Measurements from ENCODE around the gene MYO19.

MYO19 gene

GRCh38 chr17:36507266-36507665 is 27.4 kb downstream of the MYO19 start:
- Mint-ChIP-seq H3K36me3 (ENCODE audit: low read depth) (peaks cover 29% of the 10 kb centered on the region), H3K4me3 (no peak overlapping the region), H3K27me3 (ENCODE audit: low read depth) (no peaks in the 10 kb centered on the region), H3K4me1 (no peaks in the 10 kb centered on the region), H3K9me3 (no peaks in the 10 kb centered on the region), H3K27ac (no peak overlapping the region)
- TF ChIP-seq CTCF (IDR thresholded peaks at IDR 0.05; ENCODE audit: unreplicated experiment in 3 of 3): no peak

- H3K4me1 Mint-ChIP-seq: no peaks in the 10 kb centered on the region
- H3K4me3 Mint-ChIP-seq: no peak overlapping the region
- H3K9me3 Mint-ChIP-seq: no peaks in the 10 kb centered on the region
- no peak for TF ChIP-seq CTCF (IDR thresholded peaks at IDR 0.05; ENCODE audit: unreplicated experiment in 3 of 3)
- peaks cover 31% of the 10 kb centered on the region for H3K36me3 Mint-ChIP-seq (ENCODE audit: low read depth)
- no peaks in the 10 kb centered on the region for H3K27me3 Mint-ChIP-seq (ENCODE audit: low read depth)
- no peak overlapping the region for H3K27ac Mint-ChIP-seq
Observed at GRCh38 chr17:36506831-36507230, 27.8 kb downstream of the MYO19 start.

- Mint-ChIP-seq H3K4me1 (no peaks in the 10 kb centered on the region), H3K4me3 (no peak overlapping the region), H3K36me3 (ENCODE audit: low read depth) (peaks cover 31% of the 10 kb centered on the region), H3K9me3 (no peaks in the 10 kb centered on the region), H3K27ac (no peak overlapping the region), H3K27me3 (ENCODE audit: low read depth) (no peaks in the 10 kb centered on the region)
- no peak for TF ChIP-seq CTCF (IDR thresholded peaks at IDR 0.05; ENCODE audit: unreplicated experiment in 3 of 3)
Observed at GRCh38 chr17:36506249-36506826, 28.3 kb downstream of the MYO19 start.

GRCh38 chr17:36505171-36505570 is 29.5 kb downstream of the MYO19 start:
- TF ChIP-seq CTCF (IDR thresholded peaks at IDR 0.05; ENCODE audit: unreplicated experiment in 3 of 3): no peak

GRCh38 chr17:36504156-36504545 is 30.5 kb downstream of the MYO19 start:
- peaks cover 20% of the 10 kb centered on the region for H3K36me3 Mint-ChIP-seq (ENCODE audit: low read depth)
- no peaks in the 10 kb centered on the region for H3K4me1 Mint-ChIP-seq
- H3K27ac Mint-ChIP-seq: no peak overlapping the region
- no peak overlapping the region for H3K4me3 Mint-ChIP-seq
- no peak for TF ChIP-seq CTCF (IDR thresholded peaks at IDR 0.05; ENCODE audit: unreplicated experiment in 3 of 3)
- H3K27me3 Mint-ChIP-seq (ENCODE audit: low read depth): no peaks in the 10 kb centered on the region
- H3K9me3 Mint-ChIP-seq: no peaks in the 10 kb centered on the region

More at GRCh38 chr17:36505171-36505570, 29.5 kb downstream of the MYO19 start:
- Mint-ChIP-seq H3K9me3 (no peaks in the 10 kb centered on the region), H3K36me3 (ENCODE audit: low read depth) (peaks cover 27% of the 10 kb centered on the region), H3K27me3 (ENCODE audit: low read depth) (no peaks in the 10 kb centered on the region), H3K27ac (no peak overlapping the region), H3K4me1 (no peaks in the 10 kb centered on the region), H3K4me3 (no peak overlapping the region)

- no peaks in the 10 kb centered on the region for H3K9me3 Mint-ChIP-seq
- no peak overlapping the region for H3K4me3 Mint-ChIP-seq
- H3K36me3 Mint-ChIP-seq (ENCODE audit: low read depth): peaks cover 20% of the 10 kb centered on the region
- no peaks in the 10 kb centered on the region for H3K4me1 Mint-ChIP-seq
- no peak overlapping the region for H3K27ac Mint-ChIP-seq
- no peaks in the 10 kb centered on the region for H3K27me3 Mint-ChIP-seq (ENCODE audit: low read depth)
- TF ChIP-seq CTCF (IDR thresholded peaks at IDR 0.05; ENCODE audit: unreplicated experiment in 3 of 3): no peak
Observed at GRCh38 chr17:36503456-36504155, 31.1 kb downstream of the MYO19 start.

All from nephron (organoid).